Ovary (tissue), 9 donors: Measurements from ENCODE around the gene TP53TG5. TPM values are rescaled to one million over a fixed set of nuclear protein-coding genes. Genes with fewer than 3 reads are reported as not detected.

Experiments used
- DNase-seq, 5 donors: peaks; one replicate each; pipeline ENCODE4 v3.0.0-alpha.2; 2019 to 2020
- H3K27ac ChIP-seq, 2 donors: fragments of 200-600 bp; one replicate each; pipeline versions ENCODE4 v1.5.1 to v1.8.0; 2019 to 2022
- H3K27me3 ChIP-seq: fragments of 200-600 bp; one replicate; pipeline ENCODE4 v1.8.0; 2022
- H3K36me3 ChIP-seq: fragments of 200-600 bp; sonication (generic); one replicate; pipeline ENCODE4 v1.5.1; 2019
- H3K4me1 ChIP-seq: one replicate; pipeline ENCODE4 v1.8.1; 2013; ENCODE audit warnings: mild to moderate bottlenecking, moderate library complexity; ENCODE audit not compliant: insufficient read depth
- H3K4me3 ChIP-seq: fragments of 200-600 bp; sonication (generic); one replicate; pipeline ENCODE4 v1.5.1; 2017
- H3K9me3 ChIP-seq, 2 donors: fragments of 200-600 bp in 1 of 2; sonication (generic) in 1 of 2; one replicate each; pipeline versions ENCODE4 v1.5.1 to v1.8.1; 2013 to 2019; ENCODE audit warnings: mild to moderate bottlenecking in 1 of 2, moderate library complexity in 1 of 2
- CTCF ChIP-seq, 3 donors: fragments of 450-650 bp in 2 of 3; fragments of 200-600 bp in 1 of 3; IDR thresholded peaks; one replicate each; pipeline versions ENCODE4 v1.5.1 to v1.8.0; 2016 to 2022; ENCODE audit warnings: antibody characterized with exemption in 3 of 3, mild to moderate bottlenecking in 1 of 3
- EP300 ChIP-seq: sonication (generic); formaldehyde crosslinking; IDR thresholded peaks from one replicate; pipeline ENCODE4 v1.6.1; 2017; ENCODE audit warnings: antibody characterized with exemption
- POLR2A ChIP-seq: fragments of 450-650 bp; IDR thresholded peaks from one replicate; pipeline ENCODE4 v1.6.1; 2017; ENCODE audit warnings: antibody characterized with exemption, mild to moderate bottlenecking, moderate library complexity
- WGBS, 3 donors: extraction: QIAGEN DNeasy Blood & Tissue Kit in 1 of 3; methylation state at CpG; one replicate each; pipeline versions ENCODE4 v1.1.5 to v1.1.7; 2013 to 2017; 5-methylcytosine and 5-hydroxymethylcytosine counted together
- intact Hi-C, 4 donors: fragments of 100-400 bp; cut with DNase I; formaldehyde crosslinking; loops; one replicate each; pipeline versions ENCODE4 v1.11.0 to v1.15.1; 2022 to 2023
- polyA plus RNA-seq, 2 donors: library from polyadenylated mRNA; stranded (reverse); fragments of 200-250 nt in 1 of 2; fragments of 350-450 nt in 1 of 2; fragmentation: Illumina TruSeq in 1 of 2; extraction: RNeasy Lipid Tissue Mini Kit (QIAGEN cat#74804) in 1 of 2; gene quantifications; one replicate each; pipeline ENCODE4 v1.2.3, GENCODE V29; 2013 to 2014
- total RNA-seq, 7 donors: library from RNA; depleted of rRNA in 2 of 7; stranded (reverse); fragments of >200 nt in 2 of 7; fragmentation: NEBNext Ultra II Directional in 3 of 7; extraction: Animal tissue kit (Norgen Biotek cat#: 25700) in 3 of 7; gene quantifications; one replicate each; pipeline versions ENCODE4 v1.1.0 to v1.2.4, GENCODE V29; 2016 to 2023
- donor health status: DM: no; HTN: no; CAD: no; lungs with moderate emphysema.
- donor health status: DM: no; HTN: no; CAD: no.
- donor health status: Bipolar disorder and iron deficiency.
- donor health status: DM: yes; HTN: yes; CAD: no.
- donor health status: DM: no; HTN: no; CAD: no.
- donor health status: DM: yes; HTN: yes; CAD: no.

The TP53TG5 gene
- total and polyA plus RNA-seq, 9 donors = 0.02 to 0.89 (median 0.42) TPM; not detected in 6

DNA sequence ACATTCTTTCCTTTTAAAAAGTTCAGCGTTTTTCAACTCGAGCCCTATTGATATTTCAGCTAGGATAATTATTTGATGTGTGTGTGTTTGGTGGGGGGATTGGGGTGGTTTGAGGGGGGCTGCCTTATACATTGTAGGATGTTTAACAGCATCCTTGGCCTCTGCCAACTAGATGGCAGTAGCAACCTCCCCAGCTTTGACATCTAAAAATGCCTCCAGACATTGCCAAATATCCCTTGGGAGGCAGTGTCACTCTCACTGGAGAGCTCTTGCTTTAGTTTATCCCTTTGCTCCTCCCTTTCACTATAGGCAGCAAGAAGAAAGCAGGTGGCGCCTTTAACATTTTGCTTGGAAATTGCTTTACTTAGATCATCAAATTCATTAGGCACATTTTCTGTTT is 14.6 kb upstream of the TP53TG5 start:
- intact Hi-C loops = no loop called here
- Histone ChIP-seq H3K4me1 (no peaks in the 10 kb centered on the region), H3K36me3 (no peaks in the 10 kb centered on the region), H3K4me3 (no peak overlapping the region), H3K9me3 (no peaks in the 10 kb centered on the region), H3K27me3 (no peaks in the 10 kb centered on the region), H3K27ac (no peak overlapping the region)
- DNase-seq = no peak
- TF ChIP-seq CTCF (IDR thresholded peaks at IDR 0.05) (no peak), POLR2A (no peak), EP300 (no peak)
- WGBS, 3 donors = 66 to 76% (median 72%) methylated on average over 3 of the region's 3 CpGs

DNA sequence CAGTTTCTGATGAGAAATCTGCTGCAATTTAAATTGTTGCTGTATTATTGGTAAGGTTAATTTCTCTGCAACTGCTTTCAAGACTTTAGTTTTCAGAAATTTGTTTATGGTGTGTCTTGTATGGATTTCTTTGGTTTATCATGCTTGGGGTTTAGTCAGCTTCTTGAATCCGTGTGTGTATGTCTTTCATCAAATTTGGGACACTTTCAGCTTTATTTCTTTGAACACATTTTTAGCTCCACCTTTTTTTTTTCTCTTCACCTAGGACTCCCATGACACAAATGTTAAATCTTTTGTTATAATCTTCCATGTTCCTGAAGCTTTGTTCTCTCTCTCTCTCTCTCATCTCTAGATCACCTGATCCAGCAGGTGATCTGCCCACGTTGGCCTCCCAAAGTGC is 13.4 kb upstream of the TP53TG5 start:
- no peak for DNase-seq
- no peak overlapping the region for H3K27ac ChIP-seq
- H3K27me3 ChIP-seq = no peaks in the 10 kb centered on the region
- H3K36me3 ChIP-seq = no peaks in the 10 kb centered on the region
- intact Hi-C loops = no loop called here
- TF ChIP-seq CTCF (IDR thresholded peaks at IDR 0.05) (no peak), EP300 (no peak), POLR2A (no peak)
- 66 to 72% (median 69%) methylated on average over 2 of the region's 2 CpGs for WGBS, 3 donors
- H3K4me1 ChIP-seq = no peaks in the 10 kb centered on the region
- no peak overlapping the region for H3K4me3 ChIP-seq
- H3K9me3 ChIP-seq = no peaks in the 10 kb centered on the region

DNA sequence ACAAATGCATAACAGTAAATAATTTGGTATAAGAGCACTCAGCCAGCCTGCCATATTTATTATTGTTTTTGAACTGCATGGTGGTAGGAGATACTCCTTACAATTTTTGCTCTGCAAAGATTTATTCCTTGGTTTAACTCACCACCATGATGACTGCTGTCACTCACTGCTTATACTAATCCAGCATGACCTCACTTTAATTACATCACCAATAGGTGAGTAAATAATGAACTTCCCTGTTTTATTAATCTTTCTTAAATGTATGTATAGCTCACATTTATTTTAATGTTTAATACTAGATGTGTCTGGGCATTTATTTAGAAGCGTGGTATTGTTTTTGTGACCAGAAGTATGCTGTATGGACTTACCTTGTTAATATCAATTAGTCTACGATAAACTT is 12.8 kb upstream of the TP53TG5 start:
- intact Hi-C loops = no loop called here
- Histone ChIP-seq H3K27me3 (no peaks in the 10 kb centered on the region), H3K4me1 (no peaks in the 10 kb centered on the region), H3K36me3 (no peaks in the 10 kb centered on the region), H3K9me3 (no peaks in the 10 kb centered on the region), H3K4me3 (no peak overlapping the region), H3K27ac (no peak overlapping the region)
- WGBS, 3 donors = 95 to 98% (median 97%) methylated on average over 2 of the region's 2 CpGs
- TF ChIP-seq EP300 (no peak), CTCF (IDR thresholded peaks at IDR 0.05) (no peak), POLR2A (no peak)
- no peak for DNase-seq

DNA sequence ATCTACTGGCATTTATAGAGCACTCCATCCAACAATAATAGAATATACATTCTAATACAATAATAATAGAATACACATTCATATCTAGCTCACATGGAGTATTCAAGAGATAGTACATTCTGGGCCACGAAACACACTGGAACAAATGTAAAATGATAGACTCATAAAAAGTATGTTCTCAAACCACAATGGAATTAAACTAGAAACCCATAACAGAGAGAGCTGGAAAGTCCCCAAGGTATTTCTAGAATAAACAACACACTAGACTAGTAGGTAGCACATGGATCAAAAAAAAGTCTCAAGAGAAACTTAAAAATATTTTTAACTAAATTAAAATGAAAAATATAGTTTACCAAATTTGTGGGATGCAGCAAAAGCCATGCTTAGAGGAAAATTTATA is 9.1 kb upstream of the TP53TG5 start:
- H3K4me1 ChIP-seq = no peaks in the 10 kb centered on the region
- H3K9me3 ChIP-seq = no peaks in the 10 kb centered on the region
- no peak for TF ChIP-seq POLR2A
- no peak for TF ChIP-seq EP300
- TF ChIP-seq CTCF (IDR thresholded peaks at IDR 0.05) = no peak
- no peak overlapping the region for H3K4me3 ChIP-seq
- no peaks in the 10 kb centered on the region for H3K36me3 ChIP-seq
- 93 to 96% (median 94%) methylated on average over 1 of the region's 1 CpG for WGBS, 3 donors
- no peak overlapping the region for H3K27ac ChIP-seq
- no peak for DNase-seq
- intact Hi-C loops = no loop called here
- no peaks in the 10 kb centered on the region for H3K27me3 ChIP-seq
